HepG2 (cell line): ENCODE data around the gene STARD13. TPM values are rescaled to one million over a fixed set of nuclear protein-coding genes. Genes with fewer than 3 reads are reported as not detected.

Experiments used
- ATAC-seq: fragments of 200-7000 bp; cut with Tn5 transposase; 3 replicates; pipeline ENCODE4 v1.9.1; 2020; ENCODE audit warnings: mild to moderate bottlenecking, moderate library complexity
- BruUV-seq: library from RNA; stranded (reverse); fragments of 400-500 nt; replicated peaks from 2 replicates; lab custom pipeline; 2021; lab: Mats Ljungman, UMichigan
- CTCF ChIA-PET: fragments of 300-600 bp; formaldehyde crosslinking; extraction: SDS; loops from one replicate; lab custom pipeline; 2021; ENCODE audit warnings: low total read pairs, inconsistent platforms, low intra/inter-chr PET ratio; lab: Yijun Ruan, JAX
- POLR2A ChIA-PET: fragments of 350-600 bp; sonication (Branson Sonifier 250); formaldehyde crosslinking; loops from one replicate; lab custom pipeline; 2020; ENCODE audit warnings: antibody characterized with exemption, inconsistent platforms; lab: Yijun Ruan, JAX
- DNase-seq: peaks from one replicate; pipeline ENCODE4 v3.0.0-alpha.2; 2015; ENCODE audit warnings: low spot score
- FAIRE-seq: peaks from 3 replicates; lab custom pipeline; 2011; peaks lifted over from hg19 to GRCh38; lab: Jason Lieb, UNC
- H2AFZ ChIP-seq: one replicate; pipeline ENCODE4 v1.6.1; 2011; ENCODE audit warnings: low read length, inconsistent platforms
- H3K27ac ChIP-seq: fragments of 300-600 bp; 3 replicates; pipeline ENCODE4 v1.8.0; 2011; ENCODE audit warnings: mixed run types, mild to moderate bottlenecking, mixed read lengths, low read length, inconsistent platforms; ENCODE audit not compliant: insufficient read depth; ENCODE audit errors: extremely low read length
- H3K27me3 ChIP-seq, 2 experiments: fragments of 200-600 bp in 1 of 2; 2 replicates in 1 of 2; 3 replicates in 1 of 2; pipeline versions ENCODE4 v1.6.0 to v1.8.0; 2011; ENCODE audit warnings: low read length in 2 of 2, mild to moderate bottlenecking in 2 of 2, moderate library complexity in 2 of 2, inconsistent platforms in 1 of 2; ENCODE audit not compliant: insufficient read depth in 2 of 2, control insufficient read depth in 1 of 2
- H3K36me3 ChIP-seq, 2 experiments: fragments of 200-600 bp in 1 of 2; replicated peaks in 1 of 2; 2 replicates in 1 of 2; 3 replicates in 1 of 2; pipeline versions ENCODE4 v1.5.1 to v1.8.0; 2011; ENCODE audit warnings: low read length in 2 of 2, inconsistent platforms in 1 of 2; ENCODE audit not compliant: insufficient read depth in 2 of 2, control insufficient read depth in 1 of 2
- H3K4me1 ChIP-seq: 2 replicates; pipeline ENCODE4 v1.5.1; 2012; ENCODE audit warnings: low read length, inconsistent platforms; ENCODE audit not compliant: insufficient read depth
- H3K4me2 ChIP-seq: 2 replicates; pipeline ENCODE4 v1.6.0; 2011; ENCODE audit warnings: low read depth, low read length, inconsistent platforms
- H3K4me3 ChIP-seq, 3 experiments: fragments of 200-600 bp in 1 of 3; sonication (generic), shearing (Covaris generic) in 1 of 3; replicated peaks in 1 of 3; 2 replicates each; pipeline ENCODE4 v1.5.1; 2011 to 2016; ENCODE audit warnings: low read length in 3 of 3, inconsistent platforms in 2 of 3, low read depth in 2 of 3, mild to moderate bottlenecking in 2 of 3, control low read depth in 1 of 3, mixed read lengths in 1 of 3; ENCODE audit not compliant: insufficient read depth in 1 of 3
- H3K79me2 ChIP-seq: one replicate; pipeline ENCODE4 v1.6.1; 2011; ENCODE audit warnings: low read length, inconsistent platforms; ENCODE audit not compliant: insufficient read depth
- H3K9ac ChIP-seq: 2 replicates; pipeline ENCODE4 v1.6.0; 2011; ENCODE audit warnings: mild to moderate bottlenecking, low read depth, low read length, inconsistent platforms; ENCODE audit not compliant: insufficient read depth
- H3K9me3 ChIP-seq: 2 replicates; pipeline ENCODE4 v1.5.1; 2012; ENCODE audit warnings: mild to moderate bottlenecking, low read length
- H4K20me1 ChIP-seq: 2 replicates; pipeline ENCODE4 v1.6.0; 2011; ENCODE audit warnings: inconsistent platforms, mild to moderate bottlenecking, low read length, moderate library complexity; ENCODE audit not compliant: insufficient read depth
- ARNTL ChIP-seq: sonication (generic); formaldehyde crosslinking; IDR thresholded peaks from 2 replicates; pipeline ENCODE4 v1.4.0; 2020; ENCODE audit warnings: mild to moderate bottlenecking, missing genetic modification reagents
- GPBP1L1 ChIP-seq: sonication (generic); formaldehyde crosslinking; IDR thresholded peaks from 2 replicates; pipeline ENCODE4 v1.5.0; 2020; ENCODE audit warnings: mild to moderate bottlenecking, missing genetic modification reagents
- ZNF775 ChIP-seq: sonication (generic); formaldehyde crosslinking; IDR thresholded peaks from 2 replicates; pipeline ENCODE4 v1.4.0; 2020; ENCODE audit warnings: missing genetic modification reagents, mild to moderate bottlenecking, moderate library complexity, borderline replicate concordance
- ZZZ3 ChIP-seq: sonication (generic); formaldehyde crosslinking; IDR thresholded peaks from 2 replicates; pipeline ENCODE4 v1.4.0; 2020; ENCODE audit warnings: missing genetic modification reagents, mild to moderate bottlenecking, borderline replicate concordance
- WGBS: methylation state at CpG from one replicate; pipeline ENCODE4 v1.1.6; 2017; ENCODE audit warnings: low lambda C conversion rate; 5-methylcytosine and 5-hydroxymethylcytosine counted together
- in situ Hi-C: cut with HindIII; loops from 2 replicates; pipeline ENCODE4 v1.10.0; 2017; ENCODE audit warnings: low pct_unique_long_range_greater_than_20kb; ENCODE audit not compliant: extremely low pct_ligation_motif_present
- intact Hi-C: fragments of 100-400 bp; cut with micrococcal nuclease; formaldehyde crosslinking; loops from one replicate; pipeline ENCODE4 v1.10.0; 2022; ENCODE audit not compliant: unreplicated experiment
- polyA plus RNA-seq, 8 experiments: library from polyadenylated mRNA; depleted of rRNA in 3 of 8; stranded (reverse) in 7 of 8; unstranded in 1 of 8; fragments of >200 nt; fragmentation: Illumina TruSeq in 4 of 8; extraction: Trizol in 4 of 8; gene quantifications; 2 replicates each; pipeline versions ENCODE4 v1.2.1 to v1.2.3, GENCODE V29; 2011 to 2016; ENCODE audit warnings: low read depth in 4 of 8, missing spikeins in 1 of 8, mixed read lengths in 1 of 8; ENCODE audit not compliant: insufficient read depth in 1 of 8
- total RNA-seq, 5 experiments: library from RNA; depleted of rRNA; stranded (reverse); fragments of >200 nt; fragmentation: Illumina TruSeq; extraction: Trizol; gene quantifications; 2 replicates each; pipeline ENCODE4 v1.2.3, GENCODE V29; 2016; ENCODE audit warnings: low read depth in 1 of 5
- TF ChIP-seq, protein P1 (sequence below): sonication (generic); formaldehyde crosslinking; IDR thresholded peaks from one replicate; pipeline ENCODE4 v1.5.1; 2020; ENCODE audit warnings: mild to moderate bottlenecking, missing genetic modification reagents; ENCODE audit errors: not compliant biosample characterization
- TF ChIP-seq, protein P2 (sequence below): sonication (generic); formaldehyde crosslinking; IDR thresholded peaks from 2 replicates; pipeline ENCODE4 v1.5.0; 2020; ENCODE audit warnings: mild to moderate bottlenecking, missing genetic modification reagents, moderate library complexity
- TF ChIP-seq, protein P3 (sequence below): sonication (generic); formaldehyde crosslinking; IDR thresholded peaks from 2 replicates; pipeline ENCODE4 v1.4.0; 2020; ENCODE audit warnings: mild to moderate bottlenecking, missing genetic modification reagents

STARD13 gene
- total and polyA plus RNA-seq, 2 of the 13 experiments (the other 11 are each of a cell fraction or from before 2014, with no cell fraction given) = 12.8 to 14.3 TPM

- CTCF ChIA-PET = no interaction called here
- BruUV-seq = no TSS peak
- no peak overlapping the region for H2AFZ ChIP-seq
- H3K27me3 ChIP-seq = no peaks in the 10 kb centered on the region
- no peak overlapping the region for H3K9ac ChIP-seq
- no peak overlapping the region for H3K4me2 ChIP-seq
- intact Hi-C loops = no loop called here
- in situ Hi-C loops = no loop called here
- no peak overlapping the region for H3K4me3 ChIP-seq
- H4K20me1 ChIP-seq = no peaks in the 10 kb centered on the region
- ATAC-seq (no peak), DNase-seq (no peak), FAIRE-seq (no peak)
- H3K4me1 ChIP-seq = peaks cover 19% of the 10 kb centered on the region
- no peaks in the 10 kb centered on the region for H3K79me2 ChIP-seq
- peaks cover 13 to 57% of the 10 kb centered on the region in 2 experiments for H3K36me3 ChIP-seq
- POLR2A ChIA-PET = no interaction called here
- WGBS = 96% methylated on average over 2 of the region's 2 CpGs
- H3K9me3 ChIP-seq = no peaks in the 10 kb centered on the region
- no peak overlapping the region for H3K27ac ChIP-seq
- TF ChIP-seq GPBP1L1 (no peak), ZNF775 (no peak), ZZZ3 (CRISPR knock-in tag) (no peak), ARNTL (CRISPR knock-in tag) (no peak)
- TF ChIP-seq, protein P1, sequence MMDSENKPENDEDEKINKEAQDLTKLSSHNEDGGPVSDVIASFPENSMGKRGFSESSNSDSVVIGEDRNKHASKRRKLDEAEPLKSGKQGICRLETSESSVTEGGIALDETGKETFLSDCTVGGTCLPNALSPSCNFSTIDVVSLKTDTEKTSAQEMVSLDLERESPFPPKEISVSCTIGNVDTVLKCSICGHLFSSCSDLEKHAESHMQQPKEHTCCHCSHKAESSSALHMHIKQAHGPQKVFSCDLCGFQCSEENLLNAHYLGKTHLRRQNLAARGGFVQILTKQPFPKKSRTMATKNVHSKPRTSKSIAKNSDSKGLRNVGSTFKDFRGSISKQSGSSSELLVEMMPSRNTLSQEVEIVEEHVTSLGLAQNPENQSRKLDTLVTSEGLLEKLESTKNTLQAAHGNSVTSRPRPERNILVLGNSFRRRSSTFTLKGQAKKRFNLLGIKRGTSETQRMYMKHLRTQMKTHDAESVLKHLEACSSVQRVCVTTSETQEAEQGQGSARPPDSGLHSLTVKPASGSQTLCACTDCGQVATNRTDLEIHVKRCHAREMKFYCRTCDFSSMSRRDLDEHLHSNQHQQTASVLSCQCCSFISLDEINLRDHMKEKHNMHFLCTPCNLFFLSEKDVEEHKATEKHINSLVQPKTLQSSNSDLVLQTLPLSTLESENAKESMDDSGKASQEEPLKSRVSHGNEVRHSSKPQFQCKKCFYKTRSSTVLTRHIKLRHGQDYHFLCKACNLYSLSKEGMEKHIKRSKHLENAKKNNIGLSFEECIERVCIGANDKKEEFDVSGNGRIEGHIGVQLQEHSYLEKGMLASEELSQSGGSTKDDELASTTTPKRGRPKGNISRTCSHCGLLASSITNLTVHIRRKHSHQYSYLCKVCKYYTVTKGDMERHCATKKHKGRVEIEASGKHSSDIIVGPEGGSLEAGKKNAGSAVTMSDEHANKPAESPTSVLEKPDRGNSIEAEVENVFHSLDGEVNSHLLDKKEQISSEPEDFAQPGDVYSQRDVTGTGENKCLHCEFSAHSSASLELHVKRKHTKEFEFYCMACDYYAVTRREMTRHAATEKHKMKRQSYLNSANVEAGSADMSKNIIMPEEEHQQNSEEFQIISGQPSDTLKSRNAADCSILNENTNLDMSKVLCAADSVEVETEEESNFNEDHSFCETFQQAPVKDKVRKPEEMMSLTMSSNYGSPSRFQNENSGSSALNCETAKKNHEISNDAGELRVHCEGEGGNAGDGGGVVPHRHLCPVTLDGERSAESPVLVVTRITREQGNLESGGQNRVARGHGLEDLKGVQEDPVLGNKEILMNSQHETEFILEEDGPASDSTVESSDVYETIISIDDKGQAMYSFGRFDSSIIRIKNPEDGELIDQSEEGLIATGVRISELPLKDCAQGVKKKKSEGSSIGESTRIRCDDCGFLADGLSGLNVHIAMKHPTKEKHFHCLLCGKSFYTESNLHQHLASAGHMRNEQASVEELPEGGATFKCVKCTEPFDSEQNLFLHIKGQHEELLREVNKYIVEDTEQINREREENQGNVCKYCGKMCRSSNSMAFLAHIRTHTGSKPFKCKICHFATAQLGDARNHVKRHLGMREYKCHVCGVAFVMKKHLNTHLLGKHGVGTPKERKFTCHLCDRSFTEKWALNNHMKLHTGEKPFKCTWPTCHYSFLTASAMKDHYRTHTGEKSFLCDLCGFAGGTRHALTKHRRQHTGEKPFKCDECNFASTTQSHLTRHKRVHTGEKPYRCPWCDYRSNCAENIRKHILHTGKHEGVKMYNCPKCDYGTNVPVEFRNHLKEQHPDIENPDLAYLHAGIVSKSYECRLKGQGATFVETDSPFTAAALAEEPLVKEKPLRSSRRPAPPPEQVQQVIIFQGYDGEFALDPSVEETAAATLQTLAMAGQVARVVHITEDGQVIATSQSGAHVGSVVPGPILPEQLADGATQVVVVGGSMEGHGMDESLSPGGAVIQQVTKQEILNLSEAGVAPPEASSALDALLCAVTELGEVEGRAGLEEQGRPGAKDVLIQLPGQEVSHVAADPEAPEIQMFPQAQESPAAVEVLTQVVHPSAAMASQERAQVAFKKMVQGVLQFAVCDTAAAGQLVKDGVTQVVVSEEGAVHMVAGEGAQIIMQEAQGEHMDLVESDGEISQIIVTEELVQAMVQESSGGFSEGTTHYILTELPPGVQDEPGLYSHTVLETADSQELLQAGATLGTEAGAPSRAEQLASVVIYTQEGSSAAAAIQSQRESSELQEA = no peak
- TF ChIP-seq, protein P2, sequence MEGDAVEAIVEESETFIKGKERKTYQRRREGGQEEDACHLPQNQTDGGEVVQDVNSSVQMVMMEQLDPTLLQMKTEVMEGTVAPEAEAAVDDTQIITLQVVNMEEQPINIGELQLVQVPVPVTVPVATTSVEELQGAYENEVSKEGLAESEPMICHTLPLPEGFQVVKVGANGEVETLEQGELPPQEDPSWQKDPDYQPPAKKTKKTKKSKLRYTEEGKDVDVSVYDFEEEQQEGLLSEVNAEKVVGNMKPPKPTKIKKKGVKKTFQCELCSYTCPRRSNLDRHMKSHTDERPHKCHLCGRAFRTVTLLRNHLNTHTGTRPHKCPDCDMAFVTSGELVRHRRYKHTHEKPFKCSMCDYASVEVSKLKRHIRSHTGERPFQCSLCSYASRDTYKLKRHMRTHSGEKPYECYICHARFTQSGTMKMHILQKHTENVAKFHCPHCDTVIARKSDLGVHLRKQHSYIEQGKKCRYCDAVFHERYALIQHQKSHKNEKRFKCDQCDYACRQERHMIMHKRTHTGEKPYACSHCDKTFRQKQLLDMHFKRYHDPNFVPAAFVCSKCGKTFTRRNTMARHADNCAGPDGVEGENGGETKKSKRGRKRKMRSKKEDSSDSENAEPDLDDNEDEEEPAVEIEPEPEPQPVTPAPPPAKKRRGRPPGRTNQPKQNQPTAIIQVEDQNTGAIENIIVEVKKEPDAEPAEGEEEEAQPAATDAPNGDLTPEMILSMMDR (CRISPR knock-in tag) = no peak
- TF ChIP-seq, protein P3, sequence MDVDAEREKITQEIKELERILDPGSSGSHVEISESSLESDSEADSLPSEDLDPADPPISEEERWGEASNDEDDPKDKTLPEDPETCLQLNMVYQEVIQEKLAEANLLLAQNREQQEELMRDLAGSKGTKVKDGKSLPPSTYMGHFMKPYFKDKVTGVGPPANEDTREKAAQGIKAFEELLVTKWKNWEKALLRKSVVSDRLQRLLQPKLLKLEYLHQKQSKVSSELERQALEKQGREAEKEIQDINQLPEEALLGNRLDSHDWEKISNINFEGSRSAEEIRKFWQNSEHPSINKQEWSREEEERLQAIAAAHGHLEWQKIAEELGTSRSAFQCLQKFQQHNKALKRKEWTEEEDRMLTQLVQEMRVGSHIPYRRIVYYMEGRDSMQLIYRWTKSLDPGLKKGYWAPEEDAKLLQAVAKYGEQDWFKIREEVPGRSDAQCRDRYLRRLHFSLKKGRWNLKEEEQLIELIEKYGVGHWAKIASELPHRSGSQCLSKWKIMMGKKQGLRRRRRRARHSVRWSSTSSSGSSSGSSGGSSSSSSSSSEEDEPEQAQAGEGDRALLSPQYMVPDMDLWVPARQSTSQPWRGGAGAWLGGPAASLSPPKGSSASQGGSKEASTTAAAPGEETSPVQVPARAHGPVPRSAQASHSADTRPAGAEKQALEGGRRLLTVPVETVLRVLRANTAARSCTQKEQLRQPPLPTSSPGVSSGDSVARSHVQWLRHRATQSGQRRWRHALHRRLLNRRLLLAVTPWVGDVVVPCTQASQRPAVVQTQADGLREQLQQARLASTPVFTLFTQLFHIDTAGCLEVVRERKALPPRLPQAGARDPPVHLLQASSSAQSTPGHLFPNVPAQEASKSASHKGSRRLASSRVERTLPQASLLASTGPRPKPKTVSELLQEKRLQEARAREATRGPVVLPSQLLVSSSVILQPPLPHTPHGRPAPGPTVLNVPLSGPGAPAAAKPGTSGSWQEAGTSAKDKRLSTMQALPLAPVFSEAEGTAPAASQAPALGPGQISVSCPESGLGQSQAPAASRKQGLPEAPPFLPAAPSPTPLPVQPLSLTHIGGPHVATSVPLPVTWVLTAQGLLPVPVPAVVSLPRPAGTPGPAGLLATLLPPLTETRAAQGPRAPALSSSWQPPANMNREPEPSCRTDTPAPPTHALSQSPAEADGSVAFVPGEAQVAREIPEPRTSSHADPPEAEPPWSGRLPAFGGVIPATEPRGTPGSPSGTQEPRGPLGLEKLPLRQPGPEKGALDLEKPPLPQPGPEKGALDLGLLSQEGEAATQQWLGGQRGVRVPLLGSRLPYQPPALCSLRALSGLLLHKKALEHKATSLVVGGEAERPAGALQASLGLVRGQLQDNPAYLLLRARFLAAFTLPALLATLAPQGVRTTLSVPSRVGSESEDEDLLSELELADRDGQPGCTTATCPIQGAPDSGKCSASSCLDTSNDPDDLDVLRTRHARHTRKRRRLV (CRISPR knock-in tag) = no peak
Observed at GRCh38 chr13:33107361-33107760, 178.2 kb downstream of the STARD13 start.
